MM.1S (cell line): ENCODE measurements around the gene ACADVL.
A peak's percentile ranks its signal among the peaks of the same experiment; 100 is the strongest.

Experiments used
- DNase-seq: peaks from one replicate; pipeline ENCODE4 v3.0.0-alpha.2; 2015
- H2AFZ ChIP-seq: fragments of 300-600 bp; sonication (generic); 2 replicates; pipeline ENCODE4 v1.6.0; 2016; ENCODE audit warnings: antibody characterized with exemption, low read length
- H3F3A ChIP-seq: fragments of 300-600 bp; sonication (generic); 2 replicates; pipeline ENCODE4 v1.6.1; 2016; ENCODE audit warnings: mild to moderate bottlenecking, antibody characterized with exemption, low read length, moderate library complexity, mixed read lengths; ENCODE audit not compliant: insufficient read depth
- H3K27ac ChIP-seq: fragments of 300-600 bp; sonication (generic); 2 replicates; pipeline ENCODE4 v1.5.1; 2016; ENCODE audit warnings: mild to moderate bottlenecking, low read length
- H3K27me3 ChIP-seq: fragments of 300-600 bp; sonication (generic); replicated peaks from 2 replicates; pipeline ENCODE4 v1.6.0; 2016; ENCODE audit warnings: low read length; ENCODE audit not compliant: insufficient read depth
- H3K36me3 ChIP-seq: fragments of 300-600 bp; sonication (generic); replicated peaks from 2 replicates; pipeline ENCODE4 v1.6.1; 2016; ENCODE audit warnings: mild to moderate bottlenecking, low read length, mixed read lengths; ENCODE audit not compliant: insufficient read depth
- H3K4me1 ChIP-seq: fragments of 300-600 bp; sonication (generic); 2 replicates; pipeline ENCODE4 v1.6.1; 2016; ENCODE audit warnings: low read length, mixed read lengths
- H3K4me2 ChIP-seq: fragments of 300-600 bp; sonication (generic); 2 replicates; pipeline ENCODE4 v1.6.0; 2016; ENCODE audit warnings: low read depth, low read length
- H3K4me3 ChIP-seq: fragments of 300-600 bp; sonication (generic); 2 replicates; pipeline ENCODE4 v1.5.1; 2016; ENCODE audit warnings: low read length, mixed read lengths
- H3K79me2 ChIP-seq: fragments of 300-600 bp; sonication (generic); 2 replicates; pipeline ENCODE4 v1.6.1; 2016; ENCODE audit warnings: mixed run types, low read length, mixed read lengths
- H3K9ac ChIP-seq: fragments of 300-600 bp; sonication (generic); 2 replicates; pipeline ENCODE4 v1.6.1; 2016; ENCODE audit warnings: low read length, mixed read lengths
- H3K9me2 ChIP-seq: fragments of 300-600 bp; sonication (generic); replicated peaks from 2 replicates; pipeline ENCODE4 v1.6.1; 2016; ENCODE audit warnings: mild to moderate bottlenecking, low read length, mixed read lengths; ENCODE audit not compliant: insufficient read depth
- H3K9me3 ChIP-seq: fragments of 300-600 bp; sonication (generic); replicated peaks from 2 replicates; pipeline ENCODE4 v1.6.1; 2016; ENCODE audit warnings: mild to moderate bottlenecking, low read length, mixed read lengths; ENCODE audit not compliant: insufficient read depth
- H4K20me1 ChIP-seq: fragments of 300-600 bp; sonication (generic); 2 replicates; pipeline ENCODE4 v1.6.1; 2016; ENCODE audit warnings: mild to moderate bottlenecking, low read length, moderate library complexity, mixed read lengths; ENCODE audit not compliant: insufficient read depth
- EZH2 ChIP-seq: fragments of 300-600 bp; sonication (generic); optimal IDR thresholded peaks from 2 replicates; pipeline ENCODE3; 2017; ENCODE audit warnings: low read depth, mild to moderate bottlenecking, antibody characterized with exemption, low read length, mixed read lengths
- EZH2phosphoT487 ChIP-seq: fragments of 300-600 bp; sonication (generic); IDR thresholded peaks from 2 replicates; pipeline ENCODE4 v1.6.1; 2018; ENCODE audit warnings: antibody characterized with exemption, low read length
- TF ChIP-seq, protein P1 (sequence below): fragments of 300-600 bp; sonication (generic); IDR thresholded peaks from 2 replicates; pipeline ENCODE4 v1.5.1; 2016; ENCODE audit warnings: antibody characterized with exemption, low read length, mixed read lengths

Gene ACADVL

GRCh38 chr17:7241090-7241733 lies 21.5 kb downstream of the ACADVL start:
- H3F3A ChIP-seq = peaks cover 54% of the 10 kb centered on the region
- H3K9me3 ChIP-seq = no peaks in the 10 kb centered on the region
- H3K4me2 ChIP-seq = peak overlapping the region; percentile 87
- H3K79me2 ChIP-seq = peaks cover 54% of the 10 kb centered on the region
- no peaks in the 10 kb centered on the region for H3K27me3 ChIP-seq
- no peaks in the 10 kb centered on the region for H3K9me2 ChIP-seq
- peak overlapping the region; percentile 75; the same call in 1 of the 2 replicates for H3K27ac ChIP-seq
- peaks cover 20% of the 10 kb centered on the region for H3K4me1 ChIP-seq
- TF ChIP-seq EZH2phosphoT487 (no peak), EZH2 (no peak)
- TF ChIP-seq, protein P1, sequence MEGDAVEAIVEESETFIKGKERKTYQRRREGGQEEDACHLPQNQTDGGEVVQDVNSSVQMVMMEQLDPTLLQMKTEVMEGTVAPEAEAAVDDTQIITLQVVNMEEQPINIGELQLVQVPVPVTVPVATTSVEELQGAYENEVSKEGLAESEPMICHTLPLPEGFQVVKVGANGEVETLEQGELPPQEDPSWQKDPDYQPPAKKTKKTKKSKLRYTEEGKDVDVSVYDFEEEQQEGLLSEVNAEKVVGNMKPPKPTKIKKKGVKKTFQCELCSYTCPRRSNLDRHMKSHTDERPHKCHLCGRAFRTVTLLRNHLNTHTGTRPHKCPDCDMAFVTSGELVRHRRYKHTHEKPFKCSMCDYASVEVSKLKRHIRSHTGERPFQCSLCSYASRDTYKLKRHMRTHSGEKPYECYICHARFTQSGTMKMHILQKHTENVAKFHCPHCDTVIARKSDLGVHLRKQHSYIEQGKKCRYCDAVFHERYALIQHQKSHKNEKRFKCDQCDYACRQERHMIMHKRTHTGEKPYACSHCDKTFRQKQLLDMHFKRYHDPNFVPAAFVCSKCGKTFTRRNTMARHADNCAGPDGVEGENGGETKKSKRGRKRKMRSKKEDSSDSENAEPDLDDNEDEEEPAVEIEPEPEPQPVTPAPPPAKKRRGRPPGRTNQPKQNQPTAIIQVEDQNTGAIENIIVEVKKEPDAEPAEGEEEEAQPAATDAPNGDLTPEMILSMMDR = no peak
- peak overlapping the region; percentile 91 for H3K9ac ChIP-seq
- no peaks in the 10 kb centered on the region for H4K20me1 ChIP-seq
- peak; percentile 31 for DNase-seq
- no peak overlapping the region for H2AFZ ChIP-seq
- H3K4me3 ChIP-seq = peak overlapping the region; percentile 96
- H3K36me3 ChIP-seq = no peaks in the 10 kb centered on the region

- Histone ChIP-seq H4K20me1 (no peaks in the 10 kb centered on the region), H3F3A (peaks cover 50% of the 10 kb centered on the region), H3K9me3 (no peaks in the 10 kb centered on the region), H3K36me3 (0 out of 2 replicates have a peak, but pooled peaks cover 3% of the 10 kb centered on the region), H3K4me1 (peaks cover 20% of the 10 kb centered on the region), H3K9ac (peak within 1 kb of the TSS; percentile 91), H3K9me2 (no peaks in the 10 kb centered on the region), H2AFZ (peak within 1 kb of the TSS; percentile 84), H3K27me3 (no peaks in the 10 kb centered on the region), H3K27ac (peak within 1 kb of the TSS; percentile 75), H3K4me3 (peak within 1 kb of the TSS; percentile 96), H3K4me2 (peak within 1 kb of the TSS; percentile 87), H3K79me2 (peaks cover 54% of the 10 kb centered on the region)
- peak; percentile 92 for DNase-seq
- TF ChIP-seq EZH2phosphoT487 (no peak), EZH2 (no peak)
- TF ChIP-seq, protein P1 = no peak
These were observed 22.3 kb downstream of the ACADVL start, which contains the start of gene GABARAP for GRCh38 chr17:7241783-7242716. GABARAP (minus strand) TSS chr17:7242449; CDS start chr17:7242330, 119 bp downstream.

- Histone ChIP-seq H3K4me3 (peak overlapping the region; percentile 96), H3K4me2 (peak overlapping the region; percentile 80), H3K79me2 (peaks cover 55% of the 10 kb centered on the region), H3F3A (peaks cover 42% of the 10 kb centered on the region), H3K9me3 (no peaks in the 10 kb centered on the region), H3K27me3 (no peaks in the 10 kb centered on the region), H2AFZ (peak overlapping the region; percentile 84), H3K9ac (peak overlapping the region; percentile 91), H3K9me2 (no peaks in the 10 kb centered on the region), H3K4me1 (peaks cover 15% of the 10 kb centered on the region), H3K36me3 (0 out of 2 replicates have a peak, but pooled peaks cover 3% of the 10 kb centered on the region), H3K27ac (peak overlapping the region; percentile 75), H4K20me1 (no peaks in the 10 kb centered on the region)
- TF ChIP-seq EZH2phosphoT487 (no peak), EZH2 (no peak)
- TF ChIP-seq, protein P1 = peak; percentile 12; the same call in 1 of the 2 replicates
- peak; percentile 96 for DNase-seq
These were observed 23.1 kb downstream of the ACADVL start for GRCh38 chr17:7242717-7243452.
